ENCODE data around the gene SLC38A8. TPM values are rescaled to one million over a fixed set of nuclear protein-coding genes. Genes with fewer than 3 reads are reported as not detected.

The SLC38A8 gene
- total RNA-seq, 1 experiment from 2014 or later: 0.35 TPM

GRCh38 chr16:84071121-84071520, 28.5 kb upstream of the SLC38A8 start:
- Histone ChIP-seq H3K79me1 (ENCODE audit: insufficient read depth, low read depth, low read length, poor library complexity, severe bottlenecking) (no peaks in the 10 kb centered on the region), H3K56ac (ENCODE audit: insufficient read length, low read depth, low read length) (no peak overlapping the region), H3K79me2 (ENCODE audit: insufficient read depth, low read length) (no peaks in the 10 kb centered on the region), H2BK15ac (ENCODE audit: low read depth, low read length) (no peak overlapping the region), H3K9ac (ENCODE audit: extremely low read depth, insufficient read length, low read length) (no peak overlapping the region), H2BK12ac (ENCODE audit: insufficient read length, low read depth, low read length) (no peak overlapping the region), H3K27me3 (ENCODE audit: insufficient read depth, low read length) (no peaks in the 10 kb centered on the region), H4K91ac (ENCODE audit: insufficient read length, low read depth, low read length) (no peak overlapping the region), H3T11ph (ENCODE audit: low read length) (no peak overlapping the region), H3K4ac (ENCODE audit: low read depth, low read length) (no peak overlapping the region), H3K14ac (ENCODE audit: insufficient read depth, low read length) (no peak overlapping the region), H4K20me1 (ENCODE audit: control insufficient read depth, insufficient read depth, insufficient read length) (no peaks in the 10 kb centered on the region), H2AFZ (ENCODE audit: low read length) (no peak overlapping the region), H4K8ac (replicated peaks; ENCODE audit: insufficient read length, low read depth, low read length) (no peak overlapping the region), H2BK5ac (ENCODE audit: insufficient read length, low read length) (no peak overlapping the region), H4K5ac (ENCODE audit: insufficient read length, low read depth, low read length) (no peak overlapping the region), H2AK5ac (ENCODE audit: insufficient read length, low read length) (no peak overlapping the region), H3K18ac (ENCODE audit: insufficient read length, low read depth, low read length) (no peak overlapping the region), H3K23me2 (ENCODE audit: insufficient read length, low read depth, low read length, poor library complexity, severe bottlenecking) (no peaks in the 10 kb centered on the region), H3K4me1 (ENCODE audit: insufficient read depth, low read length) (no peaks in the 10 kb centered on the region), H2BK120ac (ENCODE audit: low read depth, low read length, poor library complexity, severe bottlenecking) (no peak overlapping the region), H3K9me3 (ENCODE audit: control insufficient read depth, low read depth, low read length) (no peaks in the 10 kb centered on the region), H3K4me2 (ENCODE audit: insufficient read depth, insufficient read length, low read length) (no peak overlapping the region), H3K23ac (ENCODE audit: insufficient read length, low read depth, low read length) (no peak overlapping the region), H2BK20ac (ENCODE audit: low read depth, low read length, poor library complexity, severe bottlenecking) (no peak overlapping the region), H3K27ac (ENCODE audit: insufficient read length, low read depth, low read length) (no peak overlapping the region)
- Mint-ChIP-seq H3K27me3 (ENCODE audit: low read depth) (0 out of 2 replicates have a peak, but pooled peaks cover 1% of the 10 kb centered on the region), H3K9me3 (no peaks in the 10 kb centered on the region), H3K4me1 (no peaks in the 10 kb centered on the region), H3K36me3 (ENCODE audit: insufficient read depth in 1 of 3, low read depth in 3 of 3) (peaks cover 21 to 74% (median 57%) of the 10 kb centered on the region in 3 experiments; a peak in 6 of 7 replicates), H3K27ac (no peak overlapping the region), H3K4me3 (no peak overlapping the region)
- DNase-seq: no peak
- no CpG with 5 or more reads among the region's 8 CpGs for WGBS (ENCODE audit: extremely low coverage, insufficient read length, low lambda C conversion rate)
- TF ChIP-seq CTCF (conservative IDR thresholded peaks at IDR 0.05): no peak
